HFFc6 (cell line): ENCODE data around the gene RAB19. TPM values are rescaled to one million over a fixed set of nuclear protein-coding genes. Genes with fewer than 3 reads are reported as not detected.

Source experiments
- DNase-seq: peaks from one replicate; pipeline ENCODE4 v3.0.0-alpha.2; 2018
- H3K27ac Mint-ChIP-seq: 2 replicates; pipeline ENCODE4 v1.8.0; 2020; ENCODE audit warnings: mild to moderate bottlenecking, mixed read lengths
- H3K27me3 Mint-ChIP-seq: 2 replicates; pipeline ENCODE4 v1.8.0; 2021; ENCODE audit warnings: mild to moderate bottlenecking, moderate library complexity, mixed read lengths; ENCODE audit not compliant: insufficient read depth
- H3K36me3 Mint-ChIP-seq: 2 replicates; pipeline ENCODE4 v1.8.0; 2021; ENCODE audit warnings: low read depth, mixed read lengths
- H3K4me1 Mint-ChIP-seq: 2 replicates; pipeline ENCODE4 v1.8.0; 2020; ENCODE audit warnings: low read depth, mixed read lengths
- H3K4me3 Mint-ChIP-seq: 2 replicates; pipeline ENCODE4 v1.8.0; 2020; ENCODE audit warnings: mild to moderate bottlenecking, moderate library complexity, mixed read lengths
- H3K9me3 Mint-ChIP-seq: 2 replicates; pipeline ENCODE4 v1.8.0; 2020; ENCODE audit warnings: mild to moderate bottlenecking, mixed read lengths
- total RNA-seq, 6 experiments: library from RNA; stranded (reverse); fragmentation: NEBNext Ultra II Directional; extraction: Animal tissue kit (Norgen Biotek cat#: 25700); gene quantifications; 2 replicates in 1 of 6; 3 replicates in 5 of 6; pipeline ENCODE4 v1.2.3, GENCODE V29; 2021
- TF ChIP-seq, protein P1 (sequence below): fragments of 200-600 bp; sonication (generic); IDR thresholded peaks from 2 replicates; pipeline ENCODE4 v1.5.0; 2021; ENCODE audit warnings: antibody characterized with exemption, mild to moderate bottlenecking

RAB19 gene
- total RNA-seq, 6 experiments from 2014 or later: not detected

DNA sequence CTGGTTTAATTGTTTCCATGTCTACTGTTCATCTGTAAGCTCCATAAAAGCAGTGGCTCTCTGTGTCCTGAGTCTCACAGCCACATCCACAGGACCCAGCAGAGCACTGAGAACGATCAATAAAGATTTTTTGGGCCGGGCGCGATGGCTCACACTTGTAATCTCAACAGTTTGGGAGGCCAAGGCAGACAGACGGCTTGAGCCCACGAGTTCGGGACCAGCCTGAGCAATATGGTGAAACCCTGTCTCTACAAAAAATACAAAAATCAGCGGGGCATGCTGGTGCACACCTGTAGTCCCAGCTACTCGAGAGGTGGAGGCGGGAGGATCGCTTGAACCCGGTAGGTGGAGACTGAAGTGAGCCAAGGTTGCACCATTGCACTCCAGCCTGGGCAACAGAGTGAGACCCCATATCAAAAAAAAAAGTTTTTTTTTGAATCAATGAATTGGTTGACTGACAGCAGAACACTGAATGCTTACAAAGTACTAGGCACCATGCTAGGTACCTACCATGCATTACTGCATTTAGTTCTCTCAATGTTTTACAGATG is 10.0 kb upstream of the RAB19 start:
- Mint-ChIP-seq H3K4me3 (no peak overlapping the region), H3K27me3 (peaks cover 2% of the 10 kb centered on the region; the same call in 1 of the 2 replicates), H3K36me3 (no peaks in the 10 kb centered on the region), H3K9me3 (no peaks in the 10 kb centered on the region), H3K4me1 (peaks cover 16% of the 10 kb centered on the region), H3K27ac (no peak overlapping the region)
- no peak for DNase-seq
- TF ChIP-seq, protein P1, sequence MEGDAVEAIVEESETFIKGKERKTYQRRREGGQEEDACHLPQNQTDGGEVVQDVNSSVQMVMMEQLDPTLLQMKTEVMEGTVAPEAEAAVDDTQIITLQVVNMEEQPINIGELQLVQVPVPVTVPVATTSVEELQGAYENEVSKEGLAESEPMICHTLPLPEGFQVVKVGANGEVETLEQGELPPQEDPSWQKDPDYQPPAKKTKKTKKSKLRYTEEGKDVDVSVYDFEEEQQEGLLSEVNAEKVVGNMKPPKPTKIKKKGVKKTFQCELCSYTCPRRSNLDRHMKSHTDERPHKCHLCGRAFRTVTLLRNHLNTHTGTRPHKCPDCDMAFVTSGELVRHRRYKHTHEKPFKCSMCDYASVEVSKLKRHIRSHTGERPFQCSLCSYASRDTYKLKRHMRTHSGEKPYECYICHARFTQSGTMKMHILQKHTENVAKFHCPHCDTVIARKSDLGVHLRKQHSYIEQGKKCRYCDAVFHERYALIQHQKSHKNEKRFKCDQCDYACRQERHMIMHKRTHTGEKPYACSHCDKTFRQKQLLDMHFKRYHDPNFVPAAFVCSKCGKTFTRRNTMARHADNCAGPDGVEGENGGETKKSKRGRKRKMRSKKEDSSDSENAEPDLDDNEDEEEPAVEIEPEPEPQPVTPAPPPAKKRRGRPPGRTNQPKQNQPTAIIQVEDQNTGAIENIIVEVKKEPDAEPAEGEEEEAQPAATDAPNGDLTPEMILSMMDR: no peak

GRCh38 chr7:140397784-140398750 is 5.8 kb upstream of the RAB19 start, which contains the start of gene SLC37A3:
Gene SLC37A3 (minus strand): TSS chr7:140398530. CDS start chr7:140382526, 16,004 bp downstream.
- Mint-ChIP-seq H3K9me3 (no peaks in the 10 kb centered on the region), H3K27me3 (peaks cover 4% of the 10 kb centered on the region; the same call in 1 of the 2 replicates), H3K36me3 (no peaks in the 10 kb centered on the region), H3K4me3 (peak within 1 kb of the TSS; percentile 96), H3K27ac (peak within 1 kb of the TSS; percentile 93), H3K4me1 (peaks cover 28% of the 10 kb centered on the region)
- peak; percentile 54 for DNase-seq
- TF ChIP-seq, protein P1: 0 out of 2 replicates have a peak, but pooled peaks have one; percentile 22

DNA sequence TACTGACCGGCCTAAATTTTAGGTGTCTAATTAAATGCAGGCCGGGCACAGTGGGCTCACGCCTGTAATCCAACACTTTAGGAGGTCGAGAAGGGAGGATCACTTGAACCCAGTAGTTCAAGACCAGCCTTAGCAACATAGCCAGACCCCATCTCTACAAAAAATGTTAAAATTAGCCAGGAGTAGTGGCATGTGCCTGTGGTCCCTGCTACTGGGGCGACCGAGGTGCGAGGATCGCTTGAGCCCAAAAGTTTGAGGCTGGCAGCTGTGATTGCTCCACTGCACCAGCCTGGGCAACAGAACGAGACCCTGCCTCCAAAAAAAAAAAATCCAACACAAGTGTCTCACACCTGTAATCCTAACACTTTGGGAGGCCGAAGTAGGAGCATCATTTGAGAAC is 5.0 kb upstream of the RAB19 start:
- Mint-ChIP-seq H3K4me1 (peaks cover 33% of the 10 kb centered on the region), H3K36me3 (no peaks in the 10 kb centered on the region), H3K9me3 (no peaks in the 10 kb centered on the region), H3K27ac (no peak overlapping the region), H3K4me3 (peak overlapping the region; percentile 96), H3K27me3 (peaks cover 8% of the 10 kb centered on the region)
- TF ChIP-seq, protein P1: no peak
- no peak for DNase-seq

DNA sequence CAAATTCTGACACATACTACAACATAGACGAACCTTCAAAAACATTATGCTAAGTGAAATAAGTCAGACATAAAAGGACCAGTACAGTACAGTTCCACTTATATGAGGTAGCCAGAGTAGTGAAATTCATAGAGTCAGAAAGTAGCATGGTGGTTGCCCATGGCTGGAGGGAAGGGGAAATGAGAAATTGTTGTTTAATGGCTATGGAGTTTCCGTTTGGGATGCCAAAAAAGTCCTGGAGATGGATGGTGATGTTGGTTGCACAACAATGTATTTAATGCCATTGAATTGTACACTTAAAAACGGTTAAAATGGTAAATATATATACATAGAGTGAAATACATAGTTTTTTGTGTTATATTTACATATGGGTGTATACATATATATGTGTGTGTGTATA is 3.5 kb upstream of the RAB19 start:
- TF ChIP-seq, protein P1: no peak
- Mint-ChIP-seq H3K4me3 (no peak overlapping the region), H3K27ac (no peak overlapping the region), H3K36me3 (no peaks in the 10 kb centered on the region), H3K27me3 (peaks cover 18% of the 10 kb centered on the region), H3K9me3 (no peaks in the 10 kb centered on the region), H3K4me1 (peaks cover 34% of the 10 kb centered on the region)
- no peak for DNase-seq

DNA sequence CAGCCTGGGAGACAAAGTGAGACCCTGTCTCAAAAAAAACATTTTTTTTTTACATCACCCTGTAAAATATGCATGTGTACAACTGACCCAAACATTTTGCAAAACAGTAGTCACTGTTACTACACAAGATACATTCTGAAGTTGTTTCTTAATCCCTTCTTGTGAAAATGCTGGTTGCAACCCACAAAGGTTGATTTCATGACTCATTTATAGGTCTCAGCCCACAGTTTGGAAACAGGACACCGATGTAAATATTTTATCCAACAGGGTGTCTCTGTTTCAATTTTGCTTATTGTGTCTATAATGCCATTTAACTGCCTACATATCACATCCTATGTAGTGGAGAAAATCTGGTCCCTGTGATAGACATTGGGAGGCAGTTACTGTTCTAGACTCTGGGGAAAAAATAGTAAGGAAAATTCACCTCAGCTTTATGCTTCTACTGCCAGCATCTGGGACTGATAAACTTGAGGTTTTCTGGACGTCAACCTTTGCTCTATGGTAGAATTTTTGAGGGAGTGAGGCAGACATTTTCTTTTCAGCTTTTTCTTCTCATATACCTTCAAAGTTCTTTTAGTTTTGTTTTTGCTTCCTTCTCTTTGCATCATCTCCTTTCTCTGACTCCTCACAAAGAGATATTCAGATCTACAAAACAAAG is 1.6 kb upstream of the RAB19 start:
- TF ChIP-seq, protein P1: no peak
- Mint-ChIP-seq H3K36me3 (no peaks in the 10 kb centered on the region), H3K27me3 (peaks cover 19% of the 10 kb centered on the region), H3K4me1 (peaks cover 24% of the 10 kb centered on the region), H3K4me3 (no peak overlapping the region), H3K27ac (no peak overlapping the region), H3K9me3 (no peaks in the 10 kb centered on the region)
- DNase-seq: peak; percentile 58
